Stimulated activated CD4-positive, alpha-beta T cell treated with anti-CD3 and anti-CD28 coated beads, Interleukin-1b, Interleukin-23, amount 100 ng/mL, for 4 hours (primary cell): ENCODE results near the gene PLXNA2.

Experiments
- DNase-seq, 2 donors: peaks; one replicate each; pipeline ENCODE4 v3.0.0-alpha.2; 2020; ENCODE audit warnings: low read depth in 2 of 2

The PLXNA2 gene

DNA sequence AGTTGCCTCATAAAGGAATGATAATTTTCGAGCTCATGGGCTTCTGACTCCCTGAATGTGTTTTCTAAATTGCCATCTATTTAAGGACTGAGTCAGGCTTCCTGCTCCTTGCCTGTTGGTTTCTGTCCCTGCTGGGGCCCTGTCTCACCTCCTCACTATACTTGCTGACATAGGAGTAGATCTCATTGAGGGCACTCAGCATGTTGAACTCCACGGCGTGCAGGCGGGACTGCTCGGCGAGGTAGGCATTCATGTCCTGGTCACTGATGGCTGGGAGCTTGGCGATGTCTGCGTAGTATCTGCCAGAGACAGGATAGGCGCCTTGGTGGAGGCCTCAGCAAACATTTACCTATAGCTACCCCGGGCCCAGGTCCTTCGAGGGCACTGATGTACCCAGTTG, 216.3 kb downstream of the PLXNA2 start:
- no peak for DNase-seq

DNA sequence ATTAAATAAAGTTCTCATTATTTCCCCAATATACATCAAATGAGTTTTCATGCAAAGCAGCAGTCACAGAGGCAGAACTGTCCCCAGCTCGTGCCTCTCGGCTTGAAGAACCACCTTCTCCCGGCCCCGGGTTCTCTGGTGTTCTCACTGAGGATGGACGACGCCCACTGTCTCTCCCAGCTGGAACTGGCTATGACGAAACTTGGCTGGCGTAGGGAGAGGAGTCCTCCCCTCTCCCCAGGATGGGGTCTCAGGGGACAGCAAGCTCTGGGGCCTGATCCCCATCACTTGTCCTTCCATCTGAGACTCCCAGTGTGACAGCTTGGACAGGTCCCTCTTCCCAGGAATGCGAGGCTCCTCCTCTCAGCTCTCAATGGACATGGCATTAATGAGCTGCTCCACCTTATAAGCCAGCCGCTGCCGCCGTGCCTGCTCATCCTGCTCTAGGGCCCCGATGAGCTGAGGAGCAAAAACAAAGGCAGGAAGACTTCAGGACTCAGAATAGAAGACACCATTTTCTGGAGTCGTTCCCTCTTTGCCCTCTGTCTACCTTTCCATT, 217.2 kb downstream of the PLXNA2 start:
- no peak for DNase-seq

DNA sequence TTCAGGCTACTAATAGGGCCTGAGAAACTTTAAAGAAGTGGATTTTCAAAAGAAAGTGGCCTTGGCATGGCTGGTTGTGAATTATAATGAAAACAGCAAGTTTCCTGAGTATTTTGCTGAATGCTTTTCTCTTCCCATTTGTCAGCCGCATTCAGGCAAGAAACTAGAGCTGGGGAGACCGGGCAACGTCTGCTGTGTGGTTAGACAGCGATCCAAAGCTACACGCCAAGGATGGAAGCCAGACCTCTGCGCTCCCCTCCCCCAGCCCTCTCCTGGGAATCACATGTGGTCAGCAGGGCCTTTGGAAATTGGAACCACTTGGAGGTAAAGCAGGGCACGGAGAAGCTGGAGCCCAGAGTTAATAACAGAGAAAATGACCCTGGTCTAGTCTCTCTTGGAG, 219.2 kb downstream of the PLXNA2 start:
- no peak for DNase-seq

DNA sequence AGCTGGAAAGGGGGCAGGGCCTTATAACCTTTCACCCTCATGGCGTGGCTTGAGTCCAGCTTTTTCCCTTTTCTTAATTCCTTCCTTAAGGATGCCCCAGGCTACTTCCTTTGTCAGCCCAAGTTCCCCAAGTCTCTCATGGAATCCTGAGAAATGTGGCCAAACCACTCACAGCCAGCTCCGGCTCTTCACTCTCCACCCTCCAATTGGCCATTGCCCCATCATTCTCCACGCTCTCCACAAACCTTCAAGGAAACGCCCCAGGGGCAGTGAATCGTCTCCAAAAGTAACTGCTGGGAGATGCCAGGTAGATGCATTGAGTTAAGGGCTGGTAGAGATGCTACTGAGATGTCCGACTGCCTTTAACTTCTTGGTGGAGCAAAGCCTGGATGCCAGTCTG, 219.8 kb downstream of the PLXNA2 start:
- no peak for DNase-seq

DNA sequence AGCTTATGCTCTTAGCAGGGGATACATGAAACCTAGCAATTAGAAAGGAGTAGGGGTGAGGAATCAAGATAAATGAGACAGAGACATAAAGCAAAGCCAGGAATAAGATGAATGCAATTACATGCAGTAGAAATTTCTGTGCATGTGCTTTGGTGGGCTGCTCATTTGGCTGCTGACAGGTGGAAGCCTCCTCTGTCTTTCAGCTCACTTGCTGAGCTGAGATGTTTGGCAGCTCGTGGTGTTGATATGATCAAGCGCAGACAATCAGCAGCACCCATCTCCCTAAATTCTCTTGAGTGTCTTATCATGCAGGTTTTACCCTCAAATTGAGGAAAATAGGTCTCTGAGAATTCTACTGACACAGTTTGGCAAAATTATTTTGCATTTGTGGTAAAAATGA, 224.9 kb downstream of the PLXNA2 start:
- no peak for DNase-seq

GRCh38 chr1:208015255-208015654, 228.9 kb downstream of the PLXNA2 start:
- DNase-seq, result no peak

GRCh38 chr1:208013210-208013609, 231.0 kb downstream of the PLXNA2 start:
- DNase-seq, result no peak

DNA sequence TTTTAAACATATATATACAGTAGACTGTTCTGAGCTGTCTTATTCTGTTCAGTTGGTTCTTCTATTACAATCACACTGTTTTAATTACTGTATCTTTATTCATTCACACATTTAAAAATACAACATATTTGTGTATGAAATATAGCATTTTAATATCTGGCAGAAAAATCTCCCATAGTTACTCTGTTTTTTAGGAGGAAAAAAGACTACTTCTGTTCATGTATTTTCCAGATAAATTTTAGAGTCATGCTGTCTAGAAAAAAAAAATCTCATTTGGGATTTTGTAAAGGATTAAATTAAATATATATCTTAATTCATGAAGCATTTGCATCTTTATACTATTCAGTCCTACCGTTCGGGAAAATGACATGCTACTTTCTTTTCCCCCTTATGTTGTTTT, 231.5 kb downstream of the PLXNA2 start:
- DNase-seq, result no peak

DNA sequence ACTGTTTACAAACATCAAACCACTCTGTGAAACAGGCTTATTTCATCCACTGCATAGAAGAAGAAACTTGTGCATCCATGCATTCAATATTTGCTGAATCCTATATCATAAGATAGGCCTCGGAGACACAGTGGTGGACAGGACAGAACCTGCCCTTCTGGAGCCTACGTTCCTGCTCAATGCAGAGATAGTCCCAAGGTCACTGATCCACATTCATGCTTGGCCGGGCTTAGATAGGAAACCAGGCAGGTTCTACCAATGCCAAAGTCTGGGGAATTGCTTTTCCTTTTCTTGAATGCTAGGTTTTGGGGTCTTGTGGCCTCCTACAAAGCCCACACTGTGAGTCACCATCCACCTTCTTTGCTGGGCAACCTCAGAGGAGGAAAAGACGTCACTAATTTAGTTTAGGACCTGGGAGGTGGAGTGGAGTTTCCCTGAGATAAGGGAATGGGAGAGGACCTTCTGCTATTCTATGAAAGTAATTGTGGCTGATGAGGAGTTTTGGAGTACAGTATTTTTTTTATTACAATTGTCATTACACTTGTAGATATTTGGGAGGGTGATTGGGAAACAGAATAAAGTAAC, 233.6 kb downstream of the PLXNA2 start:
- DNase-seq, result no peak

GRCh38 chr1:208009706-208010444, 234.3 kb downstream of the PLXNA2 start:
- no peak for DNase-seq

- DNase-seq, result no peak
Measured at GRCh38 chr1:208009303-208009702, 234.9 kb downstream of the PLXNA2 start.

DNA sequence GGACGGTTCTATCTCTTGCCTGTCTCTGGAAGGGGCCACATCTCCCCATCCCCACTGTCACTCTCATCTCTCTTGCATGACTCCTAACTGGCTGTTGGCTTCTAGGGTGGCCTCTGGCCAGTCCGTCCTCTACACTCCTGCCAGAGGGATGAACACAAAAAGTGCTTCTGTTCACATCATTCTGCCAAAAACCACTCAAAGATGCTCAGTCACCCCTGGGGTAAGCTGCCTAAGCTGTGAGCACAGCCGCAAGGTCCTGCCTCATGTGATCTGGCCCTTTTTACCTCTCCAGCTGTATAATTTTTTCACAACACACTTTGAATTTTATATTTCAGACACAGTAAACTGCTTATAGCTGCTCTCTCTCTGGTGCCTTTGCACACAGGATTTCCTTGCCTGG, 235.7 kb downstream of the PLXNA2 start:
- DNase-seq, result no peak

DNA sequence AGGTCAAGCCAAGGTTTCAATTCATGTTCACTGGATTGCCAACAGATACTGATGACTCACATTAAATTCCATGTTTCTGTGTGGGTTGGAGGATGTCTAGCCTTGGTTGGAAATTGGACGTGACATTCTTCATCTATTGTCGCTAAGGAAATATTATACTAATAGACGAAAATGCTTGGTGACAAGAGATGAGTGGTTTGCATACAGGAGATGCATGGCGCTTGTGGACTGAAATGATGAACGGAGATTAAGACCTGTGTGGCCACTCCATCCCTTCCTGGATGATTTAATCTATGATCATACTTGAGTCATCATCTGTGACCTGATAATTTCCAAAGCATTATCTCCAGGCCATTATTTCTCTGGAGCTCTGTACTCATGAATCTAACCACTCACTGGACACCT, 236.2 kb downstream of the PLXNA2 start:
- no peak for DNase-seq

DNA sequence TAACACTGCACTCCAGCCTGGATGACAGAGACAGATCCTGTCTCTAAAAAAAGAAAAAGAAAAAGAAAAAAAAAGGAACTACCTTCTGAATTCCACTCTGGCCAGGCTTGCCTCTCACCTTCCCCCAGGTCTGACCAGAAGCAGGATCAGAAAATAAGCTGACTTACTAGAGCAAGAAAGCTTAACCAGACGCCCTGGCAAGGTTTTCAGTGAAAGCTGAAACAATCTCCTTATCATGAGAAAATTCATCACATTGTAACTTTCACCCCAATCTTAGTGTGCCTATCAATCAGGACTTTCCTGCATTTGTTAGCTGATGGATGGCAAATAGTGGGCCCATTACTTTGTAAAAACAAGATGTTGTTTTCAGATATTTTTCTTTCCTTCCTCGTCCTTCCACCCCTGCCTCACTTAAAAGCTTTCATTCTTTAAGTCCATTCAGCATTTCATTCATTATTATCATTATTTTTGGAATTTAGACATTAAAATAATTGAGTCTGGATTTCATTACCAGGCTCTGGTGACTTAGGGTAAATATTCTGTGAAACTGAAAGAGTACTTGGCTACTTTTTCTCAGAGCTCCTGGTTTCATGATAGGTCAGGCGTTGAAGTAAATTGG, 236.8 kb downstream of the PLXNA2 start:
- no peak for DNase-seq

- DNase-seq, result no peak
Measured at GRCh38 chr1:208006258-208006920, 237.8 kb downstream of the PLXNA2 start.

GRCh38 chr1:208004851-208005250, 239.3 kb downstream of the PLXNA2 start:
- no peak for DNase-seq

- DNase-seq, result no peak
Measured at GRCh38 chr1:208003241-208003640, 240.9 kb downstream of the PLXNA2 start.

- DNase-seq, result no peak
Measured at GRCh38 chr1:208002672-208003071, 241.5 kb downstream of the PLXNA2 start.

DNA sequence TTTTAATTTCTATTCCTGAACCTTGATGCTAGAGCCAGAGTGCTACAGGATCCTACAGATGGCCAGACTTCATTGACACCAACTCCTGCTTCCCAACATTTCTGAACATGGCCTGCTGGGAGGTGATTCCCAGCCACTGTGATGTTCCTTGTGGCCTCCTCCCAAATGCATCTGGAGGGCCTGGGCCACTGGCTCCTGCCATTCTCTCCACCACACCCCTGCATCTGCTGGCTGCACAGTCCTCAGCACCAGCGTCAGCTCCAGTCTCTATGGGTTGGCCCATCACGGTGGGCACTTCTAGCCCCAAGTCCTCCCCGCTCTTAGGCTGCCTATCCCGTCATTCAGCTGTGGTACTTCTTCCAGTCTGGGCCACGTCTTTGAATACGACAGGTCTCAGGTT, 242.1 kb downstream of the PLXNA2 start:
- DNase-seq, result no peak

DNA sequence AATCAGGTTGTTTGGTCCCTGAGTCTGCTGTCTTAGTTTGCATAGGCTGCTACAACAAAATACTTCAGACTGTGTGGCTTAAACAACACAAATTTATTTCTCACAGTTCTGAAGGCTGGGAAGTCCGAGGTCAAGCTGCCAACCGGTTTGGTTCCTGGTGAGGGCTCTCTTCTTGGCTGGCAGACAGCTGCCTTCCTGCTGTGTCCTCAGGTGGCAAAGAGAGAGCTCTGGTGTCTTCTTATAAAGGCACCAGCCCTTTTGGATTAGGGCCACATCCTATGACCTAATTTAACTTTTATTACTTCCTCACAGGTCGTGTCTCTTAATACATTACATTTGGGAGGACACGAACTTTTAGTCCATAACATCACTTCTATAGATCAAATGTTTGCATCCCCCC, 243.7 kb downstream of the PLXNA2 start:
- no peak for DNase-seq

GRCh38 chr1:207999972-208000371, 244.2 kb downstream of the PLXNA2 start:
- DNase-seq, result no peak

GRCh38 chr1:207999274-207999915, 244.8 kb downstream of the PLXNA2 start:
- no peak for DNase-seq
